ENCODE results near the gene LAMTOR2.

The LAMTOR2 gene

DNA sequence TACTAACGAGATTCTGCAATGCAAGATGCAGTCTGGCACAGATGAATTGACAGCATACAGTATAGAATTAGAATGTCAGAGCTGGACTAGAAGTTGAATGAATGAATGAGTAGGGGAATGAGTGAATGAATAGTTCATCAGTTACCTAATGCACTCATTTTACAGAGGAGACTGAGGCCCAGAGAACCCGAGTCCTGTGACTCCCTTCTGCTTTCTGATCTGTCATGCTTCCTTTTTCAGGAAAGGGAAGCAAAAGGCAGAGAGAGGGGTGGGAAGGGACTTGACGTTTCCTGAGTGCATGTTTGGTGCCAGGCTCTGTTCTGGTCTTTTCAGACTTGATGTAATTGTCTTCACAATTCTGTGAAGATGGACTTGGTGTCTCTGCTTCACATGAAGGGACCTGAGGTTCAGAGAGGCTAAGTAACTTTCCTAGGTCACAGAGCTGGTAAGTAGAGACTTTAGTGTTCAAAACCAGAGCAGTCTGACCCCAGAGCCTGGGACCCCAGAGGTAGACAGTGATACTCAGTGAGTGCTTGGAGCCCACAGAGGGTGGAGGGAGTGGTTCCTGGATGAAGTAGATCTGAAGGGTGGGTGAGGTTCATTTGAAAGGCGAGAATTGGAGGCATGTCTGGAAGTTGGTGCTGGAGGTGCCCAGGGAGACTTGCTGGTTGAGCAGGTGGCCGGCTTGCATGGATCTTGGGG lies 35.7 kb downstream of the LAMTOR2 start:
- DNase-seq (ENCODE audit: insufficient read length, low spot score): no peak
- no peak for FAIRE-seq
- no peak for TF ChIP-seq POLR2A (IDR thresholded peaks at IDR 0.05; ENCODE audit: low read depth, low read length)

DNA sequence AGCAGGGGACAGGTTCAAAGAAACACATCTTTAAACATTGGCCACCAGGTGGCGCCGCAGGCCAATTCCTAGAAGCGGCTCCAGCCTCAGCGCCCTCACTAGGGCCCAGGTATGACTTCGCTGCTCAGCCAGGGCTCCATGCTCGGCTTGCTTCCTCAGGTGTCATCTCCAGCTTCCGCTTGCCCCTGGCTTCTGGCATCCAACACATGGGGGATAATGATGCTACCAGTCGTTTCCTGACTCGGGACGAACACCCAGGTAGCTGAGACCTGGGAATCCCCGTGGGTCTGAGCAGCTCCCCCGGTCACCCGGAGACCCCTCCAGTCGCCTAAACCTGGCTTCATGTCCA lies 36.2 kb downstream of the LAMTOR2 start:
- peak; percentile 27; the same call in 1 of the 2 replicates for TF ChIP-seq POLR2A (IDR thresholded peaks at IDR 0.05; ENCODE audit: low read depth, low read length)
- no peak for FAIRE-seq
- DNase-seq (ENCODE audit: insufficient read length, low spot score): peak; percentile 81

DNA sequence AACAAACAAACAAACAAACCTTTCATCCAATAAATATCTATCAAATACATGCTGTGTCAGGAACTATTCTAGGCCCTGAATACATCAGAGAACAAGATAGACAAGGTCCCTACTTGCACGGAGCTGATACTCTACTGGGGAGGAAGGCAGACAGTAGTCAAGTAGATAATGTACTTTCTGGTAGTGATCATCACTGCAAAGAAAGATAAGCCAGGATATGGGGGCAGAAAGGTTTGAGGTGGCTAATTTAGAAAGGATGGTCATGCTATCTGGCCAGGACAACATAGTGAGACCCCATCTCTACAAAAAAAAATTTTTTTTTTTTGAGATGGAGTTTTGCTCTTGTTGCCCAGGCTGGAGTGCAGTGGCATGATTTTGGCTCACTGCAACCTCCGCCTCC lies 37.0 kb downstream of the LAMTOR2 start:
- no peak for DNase-seq (ENCODE audit: insufficient read length, low spot score)
- FAIRE-seq: no peak
- TF ChIP-seq POLR2A (IDR thresholded peaks at IDR 0.05; ENCODE audit: low read depth, low read length): no peak

DNA sequence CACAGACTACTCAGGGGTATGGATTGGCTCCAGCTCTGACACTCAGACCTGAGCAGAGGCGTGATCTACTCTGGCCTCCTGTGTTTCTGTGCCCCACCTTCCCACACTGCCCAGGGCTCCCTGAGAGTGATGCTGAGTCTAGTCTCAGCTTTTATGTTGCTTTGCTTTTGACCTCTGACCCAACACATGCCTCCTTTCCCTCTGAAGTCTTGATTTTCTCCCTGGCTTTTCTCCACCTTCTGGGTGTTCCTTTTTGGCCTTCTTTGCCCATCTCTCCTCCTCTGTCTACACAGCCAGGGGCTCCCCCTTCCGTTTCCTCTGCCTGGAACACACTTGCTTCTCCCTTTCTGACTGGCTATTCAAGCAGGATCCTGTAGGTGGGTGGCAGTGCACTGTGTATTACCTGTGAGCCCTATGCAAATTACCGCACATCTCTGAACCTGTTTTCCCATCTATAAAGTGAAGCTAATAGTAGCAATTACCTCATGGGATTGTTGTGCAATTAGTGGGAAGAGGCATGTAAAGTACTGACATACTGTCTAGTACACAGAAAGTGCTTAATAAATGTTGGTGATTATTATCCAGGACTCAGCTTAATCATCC lies 41.4 kb downstream of the LAMTOR2 start:
- FAIRE-seq: no peak
- no peak for TF ChIP-seq POLR2A (IDR thresholded peaks at IDR 0.05; ENCODE audit: low read depth, low read length)
- no peak for DNase-seq (ENCODE audit: insufficient read length, low spot score)

DNA sequence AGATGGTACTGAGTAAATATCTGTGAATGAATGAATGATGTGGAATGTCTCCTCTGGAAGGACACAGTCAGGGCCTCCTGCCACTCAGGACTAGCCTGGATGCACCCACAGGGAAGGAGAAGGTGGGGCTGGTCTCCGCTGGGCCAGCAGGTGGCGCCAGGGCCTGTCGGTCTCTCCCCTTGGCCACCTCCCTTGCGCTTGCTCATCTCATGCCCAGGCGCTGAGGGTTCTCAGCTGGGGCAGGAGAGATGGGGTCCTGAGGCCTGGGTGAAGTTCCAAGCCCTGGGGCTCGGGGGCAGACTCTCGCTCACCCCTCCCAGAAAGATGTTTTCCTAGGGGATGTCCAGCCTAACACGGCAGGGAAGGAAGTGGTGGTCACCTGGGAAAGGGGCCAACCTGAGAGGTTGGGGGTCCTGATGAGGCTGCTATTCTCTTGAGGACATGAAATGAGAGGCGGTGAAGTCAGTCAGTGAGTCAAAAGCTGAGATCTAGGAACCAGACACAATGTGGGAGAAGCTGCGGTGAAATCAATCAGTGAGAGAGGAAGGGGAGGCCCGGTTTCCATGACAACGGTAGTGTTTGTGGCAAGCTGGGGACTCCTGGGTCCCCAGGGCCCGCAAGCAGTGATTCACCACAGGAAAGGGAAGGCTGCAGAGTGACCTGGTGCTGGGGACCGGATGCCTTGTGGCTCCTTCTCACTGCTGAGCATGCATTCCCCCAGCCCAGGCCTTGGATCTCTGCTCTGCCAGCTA lies 42.2 kb downstream of the LAMTOR2 start:
- FAIRE-seq (no peak), DNase-seq (ENCODE audit: insufficient read length, low spot score) (peak; percentile 91)
- 0 out of 2 replicates have a peak, but pooled peaks have one; percentile 30 for TF ChIP-seq POLR2A (IDR thresholded peaks at IDR 0.05; ENCODE audit: low read depth, low read length)

DNA sequence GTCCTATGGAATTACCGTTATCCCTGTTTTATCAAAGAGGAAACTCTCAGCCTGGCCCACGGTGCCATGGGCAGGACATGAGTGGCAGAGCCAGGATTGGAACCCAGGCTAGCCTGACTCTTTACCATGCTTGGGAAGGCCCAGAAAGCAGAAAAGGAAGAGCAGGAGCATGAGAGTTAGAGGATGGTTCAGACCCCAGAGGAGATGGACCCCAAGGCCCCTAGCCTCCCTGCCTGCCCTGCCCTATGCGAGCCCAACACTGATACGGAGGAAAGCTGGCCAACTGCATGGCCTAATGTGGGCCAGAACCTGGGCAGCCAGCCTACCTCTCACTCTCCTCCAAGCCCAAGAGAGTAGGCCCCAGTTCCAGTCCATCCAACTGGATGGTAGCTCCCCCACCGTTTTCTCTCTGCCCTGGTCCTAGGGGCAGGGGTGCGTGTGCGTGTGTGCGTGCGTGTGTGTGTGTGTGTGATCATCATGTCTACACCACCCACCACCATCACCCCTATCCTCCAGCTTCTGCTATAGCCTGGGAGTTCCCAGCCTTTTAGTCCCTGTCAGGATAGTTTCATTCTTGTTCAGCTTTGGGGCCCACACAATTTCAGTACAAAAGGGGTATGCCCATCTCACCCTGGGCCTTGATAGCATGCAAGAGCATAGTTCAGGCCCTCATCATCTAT lies 43.1 kb downstream of the LAMTOR2 start:
- DNase-seq (ENCODE audit: insufficient read length, low spot score) (no peak), FAIRE-seq (no peak)
- no peak for TF ChIP-seq POLR2A (IDR thresholded peaks at IDR 0.05; ENCODE audit: low read depth, low read length)

DNA sequence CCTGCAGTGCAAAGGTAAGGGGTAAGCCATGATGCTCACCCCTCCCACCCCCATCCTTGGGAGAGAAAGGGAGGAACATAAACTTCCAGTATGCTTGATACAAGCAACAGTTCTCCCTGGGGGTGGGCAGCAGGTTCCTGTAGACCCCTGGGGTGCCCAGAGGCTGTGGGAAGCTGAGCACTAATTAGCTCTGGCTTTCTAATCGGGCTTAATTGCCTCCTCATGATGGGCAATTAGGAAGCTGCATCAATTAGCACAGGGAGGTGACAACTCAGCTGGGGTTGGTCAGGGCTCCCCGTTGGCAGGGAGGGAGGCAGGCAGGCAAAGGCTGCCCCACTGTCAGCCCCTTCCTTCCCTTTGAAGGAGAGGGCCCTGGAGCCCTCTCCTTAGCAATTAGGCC lies 44.2 kb downstream of the LAMTOR2 start:
- TF ChIP-seq POLR2A (IDR thresholded peaks at IDR 0.05; ENCODE audit: low read depth, low read length): no peak
- DNase-seq (ENCODE audit: insufficient read length, low spot score) (no peak), FAIRE-seq (no peak)

DNA sequence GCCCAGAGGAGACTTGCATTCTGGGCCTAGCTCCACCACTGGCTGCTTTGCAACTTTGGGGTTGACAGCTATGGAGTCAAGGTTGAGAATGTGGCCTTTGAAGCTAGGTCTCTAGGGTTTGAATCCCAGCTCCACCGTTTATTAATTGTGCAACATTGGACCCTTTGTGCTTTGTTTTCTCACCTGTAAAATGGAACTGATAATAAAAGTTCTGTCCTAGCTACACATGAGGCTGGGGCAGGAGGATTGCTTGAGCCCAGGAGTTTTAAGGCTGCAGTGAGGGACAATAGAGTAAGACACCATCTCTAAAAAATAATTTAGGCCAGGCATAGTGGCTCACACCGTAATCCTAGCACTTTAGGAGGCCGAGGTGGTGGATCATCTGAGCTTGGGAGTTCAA lies 44.7 kb downstream of the LAMTOR2 start:
- TF ChIP-seq POLR2A (IDR thresholded peaks at IDR 0.05; ENCODE audit: low read depth, low read length): no peak
- FAIRE-seq: no peak
- no peak for DNase-seq (ENCODE audit: insufficient read length, low spot score)

DNA sequence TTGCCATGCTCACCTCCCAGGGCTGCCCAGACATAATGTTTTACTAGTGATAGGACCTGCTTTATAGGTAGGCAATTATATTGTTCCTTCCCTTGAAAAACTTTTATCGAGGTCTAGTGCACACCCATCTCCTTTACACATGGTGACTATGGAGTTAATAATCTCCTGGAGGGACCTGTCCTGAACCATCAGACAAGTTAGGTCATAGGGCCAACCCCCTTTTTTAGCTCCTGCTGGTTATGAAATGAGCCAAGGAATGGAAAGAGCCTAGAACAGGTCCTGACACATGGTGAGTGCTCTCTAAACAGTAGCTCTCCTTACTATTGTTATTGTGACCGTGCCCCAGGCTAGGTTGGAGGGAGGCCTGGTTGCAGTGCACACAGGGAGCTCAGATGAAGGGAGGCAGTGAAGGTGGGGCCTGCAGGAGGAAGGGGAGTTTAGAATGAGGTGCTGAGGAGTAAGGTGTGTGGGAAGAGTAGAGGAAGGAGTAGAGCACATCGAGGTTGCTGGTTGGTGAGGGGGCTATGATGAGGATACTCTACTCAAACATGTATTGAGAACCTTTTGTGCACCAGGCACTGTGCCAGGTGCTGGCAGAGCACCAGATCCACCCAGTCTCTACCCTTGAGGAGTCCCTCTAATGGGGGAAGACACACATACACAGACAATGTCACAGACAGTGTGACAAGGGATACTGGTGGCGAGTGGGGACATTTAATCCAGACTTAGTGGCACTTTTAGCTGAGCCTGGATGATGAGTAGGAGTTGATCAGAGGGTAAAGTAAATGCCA lies 45.8 kb downstream of the LAMTOR2 start:
- no peak for TF ChIP-seq POLR2A (IDR thresholded peaks at IDR 0.05; ENCODE audit: low read depth, low read length)
- DNase-seq (ENCODE audit: insufficient read length, low spot score) (no peak), FAIRE-seq (no peak)

DNA sequence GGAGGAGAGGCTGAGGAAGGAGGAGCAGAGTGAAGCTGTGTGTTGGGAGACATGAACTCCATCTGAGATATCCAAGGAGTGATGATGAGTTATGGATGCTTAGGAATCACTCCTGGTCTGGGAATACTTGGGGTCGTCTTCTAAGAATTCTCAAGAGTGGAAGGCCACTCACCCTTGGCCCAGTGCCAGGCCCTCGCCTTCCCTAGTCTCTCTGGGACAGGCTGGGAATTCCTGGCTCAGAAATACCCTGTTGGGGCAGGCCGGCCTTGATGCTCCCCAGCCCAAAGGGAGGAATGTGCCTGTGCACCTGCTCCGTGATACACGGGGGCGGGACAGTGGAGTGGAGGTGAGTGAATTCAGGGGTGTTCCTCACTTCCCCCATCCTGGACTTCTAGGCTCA lies 47.3 kb downstream of the LAMTOR2 start:
- TF ChIP-seq POLR2A (IDR thresholded peaks at IDR 0.05; ENCODE audit: low read depth, low read length): no peak
- no peak for FAIRE-seq
- no peak for DNase-seq (ENCODE audit: insufficient read length, low spot score)

DNA sequence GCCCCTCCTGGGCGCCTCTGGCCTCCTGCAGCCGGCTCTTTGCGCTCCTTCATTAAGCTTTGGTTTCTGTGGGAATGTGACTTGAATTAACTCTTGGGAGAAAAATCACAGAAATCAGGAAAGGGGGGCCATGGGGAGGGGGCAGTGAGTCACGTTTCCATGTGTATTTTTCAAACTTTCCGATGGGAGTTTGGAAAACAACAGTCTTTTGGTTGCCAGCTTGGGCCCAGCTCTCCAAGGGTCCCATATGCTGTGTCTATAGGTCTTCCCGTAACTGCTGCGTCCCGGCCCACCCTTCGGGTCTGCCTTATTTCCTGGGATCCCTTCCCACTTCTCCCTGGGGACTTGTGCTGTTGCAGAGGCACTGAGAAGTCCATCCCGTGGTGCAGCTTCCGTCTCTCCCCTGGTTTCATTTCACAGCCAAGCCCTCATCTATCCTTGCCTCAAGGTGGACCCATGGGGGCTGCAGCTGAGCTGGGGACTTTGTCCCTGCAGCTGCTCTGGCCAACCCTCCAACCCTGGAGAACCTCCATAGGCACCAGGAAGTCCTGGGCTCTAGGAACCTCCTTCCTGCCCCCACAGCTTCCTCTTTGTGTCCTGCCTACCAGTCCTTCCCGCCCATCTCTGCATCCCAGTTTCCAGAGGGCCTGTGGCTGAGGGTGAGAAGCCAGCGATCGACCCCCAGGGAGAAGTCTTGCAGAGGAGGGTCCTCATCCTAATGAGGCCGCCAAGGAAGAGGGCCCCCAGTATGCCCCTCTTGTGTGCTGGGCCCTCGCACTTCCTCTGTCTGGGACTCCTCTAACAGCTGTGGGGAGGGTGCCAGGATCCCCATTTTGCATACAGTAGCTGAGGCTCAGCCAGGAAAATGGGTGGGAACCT lies 48.3 kb downstream of the LAMTOR2 start:
- no peak for FAIRE-seq
- TF ChIP-seq POLR2A (IDR thresholded peaks at IDR 0.05; ENCODE audit: low read depth, low read length): 0 out of 2 replicates have a peak, but pooled peaks have one; percentile 13
- no peak for DNase-seq (ENCODE audit: insufficient read length, low spot score)

DNA sequence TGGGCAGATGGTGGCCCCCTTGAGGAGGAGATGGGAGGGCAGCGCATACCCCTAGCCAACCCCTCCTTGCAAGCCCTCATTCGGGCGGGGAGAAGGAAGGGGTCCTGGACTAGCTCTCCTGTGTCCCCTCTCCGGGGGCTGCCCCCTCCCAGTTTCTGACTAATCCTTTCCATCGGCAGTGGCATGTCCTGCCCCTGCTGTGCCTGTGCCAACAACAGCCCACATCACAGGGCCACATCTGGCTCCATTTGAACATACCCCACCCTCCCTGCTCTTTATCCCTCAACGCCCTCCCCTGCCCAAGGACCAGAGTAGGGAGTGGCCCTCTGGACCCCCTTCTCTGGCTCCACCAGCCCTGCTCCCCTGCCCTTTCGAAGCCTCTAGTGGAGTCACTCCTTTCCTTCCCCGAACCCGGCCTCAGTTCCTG lies 49.0 kb downstream of the LAMTOR2 start:
- no peak for TF ChIP-seq POLR2A (IDR thresholded peaks at IDR 0.05; ENCODE audit: low read depth, low read length)
- DNase-seq (ENCODE audit: insufficient read length, low spot score) (peak; percentile 78), FAIRE-seq (no peak)
